Measurements from ENCODE around the gene SSH3.

SSH3 gene

DNA sequence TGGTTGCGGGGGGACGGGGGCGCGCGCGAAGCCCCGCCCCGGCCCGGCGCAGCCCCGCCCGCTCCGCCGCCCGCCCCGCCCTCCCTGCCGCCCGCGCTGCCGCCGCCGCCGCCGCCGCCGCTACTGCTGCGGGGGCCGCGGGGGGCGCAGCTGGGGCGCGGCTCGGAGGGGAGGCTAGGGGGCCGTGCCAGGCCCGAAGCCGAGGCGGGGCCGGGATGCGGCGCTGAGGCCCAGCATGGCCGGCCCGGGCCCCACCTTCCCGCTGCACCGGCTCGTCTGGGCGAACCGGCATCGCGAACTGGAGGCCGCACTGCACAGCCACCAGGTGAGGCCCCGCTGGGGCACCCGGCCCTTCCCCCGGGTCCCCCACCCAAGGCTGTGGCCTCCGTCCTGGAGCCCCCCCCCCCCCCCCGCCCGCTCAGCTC, 14.1 kb upstream of the SSH3 start, which contains the start of gene ANKRD13D:
TSS of gene ANKRD13D (plus strand) at position 78 of the 425 bp plus-strand sequence. CDS start at position 236, 158 bp downstream.
- no peak for DNase-seq (ENCODE audit: low spot score)
- TF ChIP-seq, protein P1, sequence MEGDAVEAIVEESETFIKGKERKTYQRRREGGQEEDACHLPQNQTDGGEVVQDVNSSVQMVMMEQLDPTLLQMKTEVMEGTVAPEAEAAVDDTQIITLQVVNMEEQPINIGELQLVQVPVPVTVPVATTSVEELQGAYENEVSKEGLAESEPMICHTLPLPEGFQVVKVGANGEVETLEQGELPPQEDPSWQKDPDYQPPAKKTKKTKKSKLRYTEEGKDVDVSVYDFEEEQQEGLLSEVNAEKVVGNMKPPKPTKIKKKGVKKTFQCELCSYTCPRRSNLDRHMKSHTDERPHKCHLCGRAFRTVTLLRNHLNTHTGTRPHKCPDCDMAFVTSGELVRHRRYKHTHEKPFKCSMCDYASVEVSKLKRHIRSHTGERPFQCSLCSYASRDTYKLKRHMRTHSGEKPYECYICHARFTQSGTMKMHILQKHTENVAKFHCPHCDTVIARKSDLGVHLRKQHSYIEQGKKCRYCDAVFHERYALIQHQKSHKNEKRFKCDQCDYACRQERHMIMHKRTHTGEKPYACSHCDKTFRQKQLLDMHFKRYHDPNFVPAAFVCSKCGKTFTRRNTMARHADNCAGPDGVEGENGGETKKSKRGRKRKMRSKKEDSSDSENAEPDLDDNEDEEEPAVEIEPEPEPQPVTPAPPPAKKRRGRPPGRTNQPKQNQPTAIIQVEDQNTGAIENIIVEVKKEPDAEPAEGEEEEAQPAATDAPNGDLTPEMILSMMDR (IDR thresholded peaks at IDR 0.05; ENCODE audit: borderline replicate concordance, control extremely low read depth, extremely low read depth, insufficient read depth, missing control alignments): peak; percentile 16
- in situ Hi-C loops (cut with MboI; ENCODE audit: low sequenced_read_pairs, unreplicated experiment): no loop called here

DNA sequence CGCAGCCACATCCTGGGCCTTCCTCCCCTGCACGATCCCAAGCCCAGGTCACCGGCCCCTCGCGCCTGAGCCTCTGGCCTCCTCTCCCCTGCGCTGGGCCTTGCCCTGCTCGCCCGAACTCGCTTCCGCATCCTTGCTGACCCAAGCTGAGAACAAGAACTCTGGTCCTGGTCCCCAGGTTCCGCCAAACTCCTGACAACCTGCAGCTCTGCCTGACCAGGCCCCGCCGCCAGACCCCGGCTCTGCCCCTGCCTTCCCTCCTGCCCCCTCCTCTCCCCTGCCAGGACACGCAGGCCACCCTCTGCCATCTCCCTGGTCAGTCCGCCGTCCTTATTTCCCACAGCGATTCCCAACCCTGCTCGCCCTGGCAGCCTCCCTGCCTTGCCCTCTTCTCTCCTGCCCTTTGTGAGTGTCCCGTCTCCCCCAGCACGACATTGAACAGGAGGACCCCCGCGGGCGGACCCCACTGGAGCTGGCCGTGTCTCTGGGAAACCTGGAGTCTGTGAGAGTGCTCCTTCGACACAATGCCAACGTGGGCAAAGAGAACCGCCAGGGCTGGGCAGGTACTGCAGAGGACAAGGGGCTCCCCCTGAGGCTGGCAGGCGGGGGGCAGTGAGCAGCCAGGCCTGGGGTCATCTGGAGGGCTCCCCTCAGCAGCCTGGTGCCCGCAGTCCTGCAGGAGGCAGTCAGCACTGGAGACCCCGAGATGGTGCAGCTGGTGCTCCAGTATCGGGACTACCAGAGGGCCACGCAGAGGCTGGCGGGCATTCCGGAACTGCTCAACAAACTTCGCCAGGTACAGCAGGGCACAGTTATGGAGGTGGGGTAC, 13.5 kb upstream of the SSH3 start:
- no peak for DNase-seq (ENCODE audit: low spot score)
- TF ChIP-seq, protein P1 (IDR thresholded peaks at IDR 0.05; ENCODE audit: borderline replicate concordance, control extremely low read depth, extremely low read depth, insufficient read depth, missing control alignments): no peak
- in situ Hi-C loops (cut with MboI; ENCODE audit: low sequenced_read_pairs, unreplicated experiment): no loop called here

DNA sequence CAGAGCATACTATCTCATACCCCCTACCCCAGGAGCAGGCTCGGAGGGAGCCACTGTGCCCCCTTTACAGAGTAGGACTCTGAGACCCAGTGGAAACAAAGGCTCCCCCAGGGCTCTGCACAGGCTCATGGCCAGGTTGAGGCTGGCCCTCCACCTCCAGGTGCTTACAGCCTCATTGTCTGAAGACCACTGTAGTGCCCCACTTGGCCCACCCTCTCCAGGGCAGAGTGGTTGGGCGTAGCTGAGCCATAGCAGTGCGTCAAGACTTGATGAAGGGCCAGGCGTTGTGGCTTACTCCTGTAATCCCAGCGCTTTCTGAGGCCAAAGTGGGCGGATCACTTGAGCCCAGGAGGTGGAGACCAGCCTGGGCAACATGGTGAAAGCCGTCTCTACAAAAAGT, 12.5 kb upstream of the SSH3 start:
- DNase-seq (ENCODE audit: low spot score): no peak
- in situ Hi-C loops (cut with MboI; ENCODE audit: low sequenced_read_pairs, unreplicated experiment): no loop called here
- TF ChIP-seq, protein P1 (IDR thresholded peaks at IDR 0.05; ENCODE audit: borderline replicate concordance, control extremely low read depth, extremely low read depth, insufficient read depth, missing control alignments): no peak

DNA sequence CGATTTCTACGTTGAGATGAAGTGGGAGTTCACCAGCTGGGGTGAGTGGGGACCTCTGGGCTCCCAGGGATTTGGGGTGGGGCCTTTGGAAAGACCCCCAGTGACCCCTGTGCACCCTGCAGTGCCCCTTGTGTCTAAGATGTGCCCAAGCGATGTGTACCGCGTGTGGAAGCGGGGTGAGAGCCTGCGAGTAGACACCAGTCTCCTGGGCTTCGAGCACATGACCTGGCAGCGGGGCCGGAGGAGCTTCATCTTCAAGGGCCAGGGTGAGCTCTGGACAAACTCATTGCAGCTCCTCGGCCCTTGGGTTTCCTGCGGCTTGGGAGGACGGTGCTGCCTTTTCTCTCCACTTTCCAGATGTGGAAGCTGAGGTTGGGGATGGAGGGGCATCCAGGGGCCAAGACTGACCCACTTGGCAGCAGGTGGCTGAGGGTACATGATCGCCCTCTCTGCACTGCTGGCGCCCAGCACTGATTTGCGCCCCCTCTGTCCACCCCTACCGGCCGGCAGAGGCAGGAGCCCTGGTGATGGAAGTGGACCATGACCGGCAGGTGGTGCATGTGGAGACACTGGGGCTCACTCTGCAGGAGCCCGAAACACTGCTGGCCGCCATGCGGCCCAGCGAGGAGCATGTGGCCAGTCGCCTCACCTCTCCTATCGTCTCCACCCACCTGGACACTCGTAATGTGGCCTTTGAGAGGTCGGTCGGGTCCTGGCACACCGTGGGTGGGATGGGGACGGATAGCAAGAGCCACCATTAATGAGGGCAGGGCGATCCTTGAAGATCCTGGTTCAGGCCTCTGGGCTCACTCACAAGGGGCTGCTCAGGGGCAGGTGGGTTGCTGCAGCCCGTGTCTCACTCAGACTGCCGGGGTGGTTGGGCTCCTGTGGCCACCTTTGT, 11.6 kb upstream of the SSH3 start:
- TF ChIP-seq, protein P1 (IDR thresholded peaks at IDR 0.05; ENCODE audit: borderline replicate concordance, control extremely low read depth, extremely low read depth, insufficient read depth, missing control alignments): no peak
- no peak for DNase-seq (ENCODE audit: low spot score)
- in situ Hi-C loops (cut with MboI; ENCODE audit: low sequenced_read_pairs, unreplicated experiment): no loop called here

DNA sequence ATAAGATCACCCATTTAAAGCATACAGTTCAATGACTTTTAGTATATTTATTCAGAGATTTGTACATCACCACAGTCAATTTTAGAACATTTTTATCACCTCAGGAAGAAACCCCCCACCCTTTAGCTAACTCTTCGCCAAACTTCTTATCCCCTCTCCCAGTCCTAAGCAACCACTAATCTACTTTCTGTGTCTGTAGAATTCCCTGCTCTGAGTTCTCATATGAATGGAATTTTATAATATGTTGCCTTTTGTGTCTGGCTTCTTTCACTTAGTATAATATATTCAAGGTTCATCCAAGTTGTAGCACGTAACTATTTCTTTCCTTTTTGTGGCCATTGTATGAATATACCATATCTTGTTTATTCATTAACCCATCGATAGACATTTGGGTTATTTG, 10.7 kb upstream of the SSH3 start:
- DNase-seq (ENCODE audit: low spot score): no peak
- TF ChIP-seq, protein P1 (IDR thresholded peaks at IDR 0.05; ENCODE audit: borderline replicate concordance, control extremely low read depth, extremely low read depth, insufficient read depth, missing control alignments): no peak
- in situ Hi-C loops (cut with MboI; ENCODE audit: low sequenced_read_pairs, unreplicated experiment): no loop called here

DNA sequence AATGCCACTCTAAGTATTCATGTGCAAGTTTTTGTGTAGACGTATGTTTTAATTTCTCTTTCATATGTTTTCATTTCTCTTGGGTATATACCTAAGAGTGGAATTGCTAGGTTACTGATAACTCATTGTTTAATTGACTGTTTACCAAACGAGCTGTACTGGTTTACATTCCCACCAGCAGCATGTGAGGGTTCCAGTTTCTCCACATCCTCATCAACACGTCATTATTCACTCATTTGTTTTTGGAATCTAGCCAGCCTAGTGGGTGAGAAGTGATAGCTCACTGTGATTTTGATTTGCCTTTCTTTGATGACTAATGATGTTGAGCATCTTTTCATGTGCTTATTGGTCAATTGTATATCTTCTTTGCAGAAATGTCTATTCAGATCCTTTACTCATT, 10.2 kb upstream of the SSH3 start:
- DNase-seq (ENCODE audit: low spot score): no peak
- TF ChIP-seq, protein P1 (IDR thresholded peaks at IDR 0.05; ENCODE audit: borderline replicate concordance, control extremely low read depth, extremely low read depth, insufficient read depth, missing control alignments): no peak
- in situ Hi-C loops (cut with MboI; ENCODE audit: low sequenced_read_pairs, unreplicated experiment): no loop called here

All from GM13976 (cell line).